ENCODE measurements around the gene CS. TPM values are rescaled to one million over a fixed set of nuclear protein-coding genes. Genes with fewer than 3 reads are reported as not detected.

Gene CS
- total RNA-seq, 1 donor from 2014 or later: 799 TPM

GRCh38 chr12:56231184-56231582 lies 68.9 kb downstream of the CS start:
- intact Hi-C loops (cut with DNase I): no loop called here
- ATAC-seq (no peak), DNase-seq (ENCODE audit: missing footprints) (peak; percentile 60)

GRCh38 chr12:56230432-56231183 lies 69.5 kb downstream of the CS start:
- intact Hi-C loops (cut with DNase I): no loop called here
- DNase-seq (ENCODE audit: missing footprints): peak; percentile 15
- ATAC-seq: no peak

GRCh38 chr12:56229916-56230431 lies 70.2 kb downstream of the CS start, which contains the start of gene SLC39A5:
Gene SLC39A5 (plus strand): TSS chr12:56230051. CDS start chr12:56231275, 1,224 bp downstream.
- intact Hi-C loops (cut with DNase I): no loop called here
- DNase-seq (ENCODE audit: missing footprints): peak; percentile 2
- ATAC-seq: no peak

- DNase-seq (ENCODE audit: missing footprints): peak; percentile 11
- intact Hi-C loops (cut with DNase I): no loop called here
Measured at GRCh38 chr12:56229082-56229481, 71.0 kb downstream of the CS start.

GRCh38 chr12:56224954-56225353 lies 75.2 kb downstream of the CS start:
- intact Hi-C loops (cut with DNase I): loop anchor here (1.0 to 5.0 kb wide), 4 partner anchors 32 to 106 kb away; partner anchors contain the start of genes ANKRD52 and CS
- no peak for ATAC-seq
- no peak for DNase-seq (ENCODE audit: missing footprints)

More at GRCh38 chr12:56229082-56229481, 71.0 kb downstream of the CS start:
- ATAC-seq: no peak

- intact Hi-C loops (cut with DNase I): loop anchor here (1.0 to 5.0 kb wide), 4 partner anchors 31 to 105 kb away; partner anchors contain the start of genes ANKRD52 and CS
- ATAC-seq (peak; percentile 87), DNase-seq (ENCODE audit: missing footprints) (peak; percentile 99)
Measured at GRCh38 chr12:56224102-56224701, 75.9 kb downstream of the CS start, which contains the start of gene NABP2. Gene NABP2 (plus strand): TSS chr12:56224342. CDS start chr12:56224857, 515 bp downstream.

GRCh38 chr12:56223571-56224101 lies 76.5 kb downstream of the CS start:
- no peak for ATAC-seq
- intact Hi-C loops (cut with DNase I): loop anchor here (1.0 to 5.0 kb wide), 4 partner anchors 30 to 104 kb away; partner anchors contain the start of genes ANKRD52 and CS
- no peak for DNase-seq (ENCODE audit: missing footprints)

- intact Hi-C loops (cut with DNase I): loop anchor here (5.0 kb wide), 1 partner anchor 35 kb away; the partner anchor contains the start of gene ANKRD52
Measured at GRCh38 chr12:56222531-56222895, 77.6 kb downstream of the CS start.

GRCh38 chr12:56221757-56222530 lies 78.2 kb downstream of the CS start, which contains the start of gene RNF41:
Gene RNF41 (minus strand): TSS chr12:56221922. CDS start chr12:56214047, 7,875 bp downstream.
- DNase-seq (ENCODE audit: missing footprints): peak; percentile 98
- intact Hi-C loops (cut with DNase I): loop anchor here (5.0 kb wide), 1 partner anchor 35 kb away; the partner anchor contains the start of gene ANKRD52
- ATAC-seq: peak; percentile 92

More at GRCh38 chr12:56222531-56222895, 77.6 kb downstream of the CS start:
- ATAC-seq (no peak), DNase-seq (ENCODE audit: missing footprints) (no peak)

Other genes with a start within 250 kb of the CS start
- 2.8 TPM for gene ERBB3, start 220.2 kb downstream of the CS start, total RNA-seq
- gene PA2G4, start 195.8 kb downstream of the CS start, total RNA-seq: 69.7 TPM
- 2,099 TPM for gene RPL41, start 183.7 kb downstream of the CS start, total RNA-seq
- gene ZC3H10, start 182.1 kb downstream of the CS start, total RNA-seq: 7.3 TPM
- gene ESYT1, start 172.1 kb downstream of the CS start, total RNA-seq: 33.6 TPM
- gene MYL6B, start 147.7 kb downstream of the CS start, total RNA-seq: 45.8 TPM
- 673 TPM for gene MYL6, start 142.0 kb downstream of the CS start, total RNA-seq
- gene SMARCC2, start 110.8 kb downstream of the CS start, total RNA-seq: 68.8 TPM
- gene RNF41, start 78.4 kb downstream of the CS start, total RNA-seq: 53.8 TPM
- gene NABP2, start 76.0 kb downstream of the CS start, total RNA-seq: 22.2 TPM
- gene SLC39A5, start 70.3 kb downstream of the CS start, total RNA-seq: not detected
- gene ANKRD52, start 41.9 kb downstream of the CS start, total RNA-seq: 23.9 TPM
- gene COQ10A, start 33.4 kb downstream of the CS start, total RNA-seq: 130 TPM
- gene CNPY2, start 15.7 kb upstream of the CS start, total RNA-seq: 36.5 TPM
- 45.1 TPM for gene PAN2, start 33.7 kb upstream of the CS start, total RNA-seq
- gene IL23A, start 38.6 kb upstream of the CS start, total RNA-seq: not detected
- 31.6 TPM for gene STAT2, start 59.8 kb upstream of the CS start, total RNA-seq
- gene APOF, start 62.5 kb upstream of the CS start, total RNA-seq: not detected
- 3.2 TPM for gene TIMELESS, start 149.1 kb upstream of the CS start, total RNA-seq
- gene MIP, start 154.3 kb upstream of the CS start, total RNA-seq: not detected
- gene SPRYD4, start 168.2 kb upstream of the CS start, total RNA-seq: 3.1 TPM
- 0.76 TPM for gene GLS2, start 187.8 kb upstream of the CS start, total RNA-seq
- gene RBMS2, start 221.5 kb upstream of the CS start, total RNA-seq: 30.2 TPM